SU-DHL-6 (cell line): ENCODE measurements around the gene MINDY1.

ENCODE experiments used
- CTCF ChIP-seq: fragments of 200-600 bp; sonication (generic); IDR thresholded peaks from one replicate; pipeline ENCODE4 v1.5.1; 2017; ENCODE audit warnings: antibody characterized with exemption, mild to moderate bottlenecking, low read length, moderate library complexity; ENCODE audit not compliant: insufficient read depth, poor library complexity, severe bottlenecking
- EZH2phosphoT487 ChIP-seq: fragments of 200-600 bp; sonication (generic), shearing (Covaris generic); conservative IDR thresholded peaks from 2 replicates; pipeline ENCODE4 v1.6.1; 2018; ENCODE audit warnings: mild to moderate bottlenecking, antibody characterized with exemption, low read length, moderate library complexity, mixed read lengths

- no peak for TF ChIP-seq CTCF
- TF ChIP-seq EZH2phosphoT487, result no peak
These were observed 1.8 kb upstream of the MINDY1 start, which contains the start of gene PRUNE1 for GRCh38 chr1:151008244-151009205.
